Natural killer cell treated with Interleukin-12 subunit alpha and Interleukin-12 subunit beta and Interleukin-15 and Interleukin-18, amount 100 ng/mL, for 72 hours (primary cell): ENCODE results near the gene PROSER1. TPM values are rescaled to one million over a fixed set of nuclear protein-coding genes. Genes with fewer than 3 reads are reported as not detected.
A peak's percentile ranks its signal among the peaks of the same experiment; 100 is the strongest.
"Not testable (repeated sequence)": the region's sequence is repeated elsewhere in the genome, so short reads cannot be mapped to it uniquely, and the experiment has no call there.

Source experiments
- ATAC-seq, 2 donors: fragments of 150-1000 bp; cut with Tn5 transposase in 1 of 2; sonication (Bioruptor Pico), chemical (Tn5 transposase) in 1 of 2; 2 replicates each; pipeline ENCODE4 v1.10.0; 2021
- DNase-seq: peaks from one replicate; pipeline ENCODE4 v3.0.0; 2022; ENCODE audit warnings: low spot score
- H3K27ac Mint-ChIP-seq, 2 donors: 1 replicate in 1 of 2; 2 replicates in 1 of 2; pipeline ENCODE4 v1.8.0; 2022; ENCODE audit warnings: mixed read lengths in 2 of 2, mild to moderate bottlenecking in 1 of 2, moderate library complexity in 1 of 2
- H3K27me3 Mint-ChIP-seq, 2 donors: 1 replicate in 1 of 2; 2 replicates in 1 of 2; pipeline ENCODE4 v1.8.0; 2022; ENCODE audit warnings: mixed read lengths in 2 of 2
- H3K36me3 Mint-ChIP-seq: one replicate; pipeline ENCODE4 v1.8.0; 2022; ENCODE audit warnings: mixed read lengths
- H3K4me1 Mint-ChIP-seq, 2 donors: 1 replicate in 1 of 2; 2 replicates in 1 of 2; pipeline ENCODE4 v1.8.0; 2022; ENCODE audit warnings: low read depth in 2 of 2, mixed read lengths in 2 of 2, mild to moderate bottlenecking in 1 of 2
- H3K4me3 Mint-ChIP-seq: one replicate; pipeline ENCODE4 v1.8.0; 2022; ENCODE audit warnings: mixed read lengths
- H3K9me3 Mint-ChIP-seq: 2 replicates; pipeline ENCODE4 v1.8.0; 2022; ENCODE audit warnings: mixed read lengths
- total RNA-seq, 2 donors: library from RNA; stranded (reverse); gene quantifications; one replicate each; pipeline ENCODE4 v1.2.3, GENCODE V29; 2022

The PROSER1 gene
- 10 to 100 TPM; 66.0 TPM for total RNA-seq

- Mint-ChIP-seq H3K27ac (peak within 1 kb of the TSS; percentile 92 to 99), H3K4me3 (peak within 1 kb of the TSS; percentile 90), H3K4me1 (peaks cover 30 to 45% of the 10 kb centered on the region in 2 donors), H3K27me3 (no peaks in the 10 kb centered on the region), H3K36me3 (peaks cover 9% of the 10 kb centered on the region), H3K9me3 (no peaks in the 10 kb centered on the region)
- ATAC-seq (peak; percentile 83 to 90), DNase-seq (peak; percentile 84)
Measured at GRCh38 chr13:39037880-39038568, at the start of gene PROSER1, which contains the start of gene NHLRC3. Gene PROSER1 (minus strand): TSS chr13:39038089. CDS start chr13:39037242, 847 bp downstream. Gene NHLRC3 (plus strand): TSS chr13:39038456. CDS start chr13:39038640, 184 bp downstream.

DNA sequence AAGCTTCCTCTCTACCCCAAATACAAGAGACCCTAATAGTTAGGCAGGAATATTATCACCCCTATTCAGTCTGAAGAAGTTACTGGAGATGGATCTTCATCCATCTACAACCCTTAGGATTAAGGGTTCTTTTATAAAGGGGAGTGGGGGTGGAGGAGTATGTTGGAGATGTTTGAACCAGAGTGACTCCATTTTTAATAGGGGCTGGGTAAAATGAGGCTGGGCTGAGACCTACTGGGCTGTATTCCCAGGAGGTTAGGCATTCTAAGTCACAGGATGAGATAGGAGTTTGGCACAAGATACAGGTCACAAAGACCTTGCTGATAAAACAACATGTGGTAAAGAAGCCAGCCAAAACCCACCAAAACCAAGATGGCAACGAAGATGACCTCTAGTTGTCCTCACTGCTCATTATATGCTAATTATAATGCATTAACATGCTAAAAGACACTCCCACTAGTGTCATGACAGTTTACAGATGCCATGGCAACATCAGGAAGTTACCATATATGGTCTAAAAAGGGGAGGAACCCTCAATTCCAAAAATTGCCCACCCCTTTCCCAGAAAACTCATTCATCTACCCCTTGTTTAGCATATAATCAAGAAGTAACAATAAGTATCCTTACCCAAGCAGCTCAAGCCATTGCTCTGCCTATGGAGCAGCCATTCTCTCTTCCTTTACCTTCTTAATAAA is 48.5 kb upstream of the PROSER1 start:
- not testable (repeated sequence) for ATAC-seq, DNase-seq, H3K9me3 Mint-ChIP-seq, H3K36me3 Mint-ChIP-seq, H3K27me3 Mint-ChIP-seq, H3K4me1 Mint-ChIP-seq, H3K4me3 Mint-ChIP-seq, H3K27ac Mint-ChIP-seq

DNA sequence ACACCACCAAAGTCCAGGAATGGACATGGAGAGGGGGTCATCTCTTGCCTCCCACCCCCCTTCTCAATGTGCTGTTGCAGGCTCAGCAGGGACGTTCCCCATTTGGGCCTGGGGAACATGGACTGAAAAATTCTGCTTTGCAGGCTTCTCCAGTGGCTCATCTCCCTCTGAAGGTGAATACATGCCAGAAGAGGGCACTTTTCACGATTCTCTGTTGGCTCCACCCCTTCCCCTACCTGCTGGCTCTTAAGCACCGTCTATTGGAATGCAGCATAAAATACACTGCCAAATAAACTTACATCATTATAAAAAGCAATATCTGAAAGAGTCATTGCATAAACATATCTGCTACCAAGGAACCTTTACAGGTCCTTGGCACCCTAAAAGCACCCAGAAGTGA is 36.1 kb upstream of the PROSER1 start:
- peaks cover 22 to 45% of the 10 kb centered on the region in 2 donors for H3K27me3 Mint-ChIP-seq
- DNase-seq (no peak), ATAC-seq (no peak)
- no peaks in the 10 kb centered on the region for H3K9me3 Mint-ChIP-seq
- no peak overlapping the region for H3K4me3 Mint-ChIP-seq
- H3K36me3 Mint-ChIP-seq, result peaks cover 15% of the 10 kb centered on the region
- no peaks in the 10 kb centered on the region for H3K4me1 Mint-ChIP-seq
- no peak overlapping the region for H3K27ac Mint-ChIP-seq

- Mint-ChIP-seq H3K27me3 (peaks cover 22 to 44% of the 10 kb centered on the region in 2 donors), H3K4me1 (no peaks in the 10 kb centered on the region), H3K4me3 (no peak overlapping the region), H3K36me3 (peaks cover 15% of the 10 kb centered on the region), H3K27ac (no peak overlapping the region), H3K9me3 (no peaks in the 10 kb centered on the region)
- ATAC-seq, result no peak
- no peak for DNase-seq
Measured at GRCh38 chr13:39072842-39073241, 35.0 kb upstream of the PROSER1 start.

- ATAC-seq (no peak), DNase-seq (no peak)
- Mint-ChIP-seq H3K36me3 (no peaks in the 10 kb centered on the region), H3K27ac (no peak overlapping the region), H3K4me3 (no peak overlapping the region), H3K27me3 (no peaks in the 10 kb centered on the region), H3K9me3 (no peaks in the 10 kb centered on the region), H3K4me1 (peaks cover 23 to 28% of the 10 kb centered on the region in 2 donors)
Measured at GRCh38 chr13:39062004-39062403, 24.1 kb upstream of the PROSER1 start.

DNA sequence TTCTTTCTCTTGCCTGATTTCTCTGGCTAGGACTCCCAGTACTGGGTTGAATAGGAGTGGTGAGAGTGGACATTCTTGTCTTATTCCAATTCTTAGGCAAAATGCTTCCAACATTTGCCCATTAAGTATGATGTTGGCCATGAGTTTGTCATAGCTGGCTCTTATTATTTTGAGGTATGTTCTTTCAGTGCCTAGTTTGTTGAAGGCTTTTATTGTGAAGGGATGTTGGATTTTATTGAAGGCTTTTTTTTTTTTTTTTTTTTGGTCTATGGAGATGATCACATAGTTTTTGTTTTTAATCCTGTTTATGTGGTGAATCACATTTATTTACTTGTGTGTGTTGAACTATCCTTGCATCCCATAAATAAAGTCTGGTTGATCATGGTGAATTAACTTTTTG is 20.2 kb upstream of the PROSER1 start:
- no peaks in the 10 kb centered on the region for H3K27me3 Mint-ChIP-seq
- peaks cover 27 to 28% of the 10 kb centered on the region in 2 donors for H3K4me1 Mint-ChIP-seq
- DNase-seq (no peak), ATAC-seq (no peak)
- no peak overlapping the region for H3K4me3 Mint-ChIP-seq
- H3K27ac Mint-ChIP-seq, result no peak overlapping the region
- no peaks in the 10 kb centered on the region for H3K9me3 Mint-ChIP-seq
- peaks cover 4% of the 10 kb centered on the region for H3K36me3 Mint-ChIP-seq

GRCh38 chr13:39056018-39056417 is 18.1 kb upstream of the PROSER1 start:
- H3K27me3 Mint-ChIP-seq, result no peaks in the 10 kb centered on the region
- H3K36me3 Mint-ChIP-seq, result peaks cover 4% of the 10 kb centered on the region
- H3K9me3 Mint-ChIP-seq, result no peaks in the 10 kb centered on the region
- H3K4me1 Mint-ChIP-seq, result peaks cover 26 to 28% of the 10 kb centered on the region in 2 donors
- no peak overlapping the region for H3K4me3 Mint-ChIP-seq
- ATAC-seq (no peak), DNase-seq (no peak)
- no peak overlapping the region for H3K27ac Mint-ChIP-seq

- Mint-ChIP-seq H3K4me1 (peaks cover 16 to 19% of the 10 kb centered on the region in 2 donors), H3K4me3 (no peak overlapping the region), H3K36me3 (peaks cover 5% of the 10 kb centered on the region), H3K9me3 (no peaks in the 10 kb centered on the region), H3K27ac (no peak overlapping the region), H3K27me3 (no peaks in the 10 kb centered on the region)
- DNase-seq (no peak), ATAC-seq (no peak)
Measured at GRCh38 chr13:39054112-39054511, 16.2 kb upstream of the PROSER1 start.

GRCh38 chr13:39052944-39053343 is 15.1 kb upstream of the PROSER1 start:
- no peak for ATAC-seq
- peaks cover 8% of the 10 kb centered on the region for H3K36me3 Mint-ChIP-seq
- no peaks in the 10 kb centered on the region for H3K27me3 Mint-ChIP-seq
- DNase-seq, result no peak
- H3K9me3 Mint-ChIP-seq, result no peaks in the 10 kb centered on the region
- H3K4me1 Mint-ChIP-seq, result peaks cover 6 to 10% of the 10 kb centered on the region in 2 donors
- H3K27ac Mint-ChIP-seq, result no peak overlapping the region
- H3K4me3 Mint-ChIP-seq, result no peak overlapping the region

- peaks cover 7% of the 10 kb centered on the region for H3K36me3 Mint-ChIP-seq
- no peak overlapping the region for H3K27ac Mint-ChIP-seq
- ATAC-seq, result no peak
- H3K4me1 Mint-ChIP-seq, result peaks cover 0 to 5% of the 10 kb centered on the region in 2 donors
- H3K9me3 Mint-ChIP-seq, result no peaks in the 10 kb centered on the region
- no peak overlapping the region for H3K4me3 Mint-ChIP-seq
- H3K27me3 Mint-ChIP-seq, result no peaks in the 10 kb centered on the region
- DNase-seq, result no peak
Measured at GRCh38 chr13:39051157-39051556, 13.3 kb upstream of the PROSER1 start.

- Mint-ChIP-seq H3K4me3 (no peak overlapping the region), H3K36me3 (peaks cover 4% of the 10 kb centered on the region), H3K27ac (peak overlapping the region in 1 of 2 donors; percentile 53), H3K9me3 (no peaks in the 10 kb centered on the region), H3K27me3 (no peaks in the 10 kb centered on the region), H3K4me1 (peaks cover 0 to 2% of the 10 kb centered on the region in 2 donors)
- ATAC-seq (no peak), DNase-seq (no peak)
Measured at GRCh38 chr13:39049274-39049673, 11.4 kb upstream of the PROSER1 start.

DNA sequence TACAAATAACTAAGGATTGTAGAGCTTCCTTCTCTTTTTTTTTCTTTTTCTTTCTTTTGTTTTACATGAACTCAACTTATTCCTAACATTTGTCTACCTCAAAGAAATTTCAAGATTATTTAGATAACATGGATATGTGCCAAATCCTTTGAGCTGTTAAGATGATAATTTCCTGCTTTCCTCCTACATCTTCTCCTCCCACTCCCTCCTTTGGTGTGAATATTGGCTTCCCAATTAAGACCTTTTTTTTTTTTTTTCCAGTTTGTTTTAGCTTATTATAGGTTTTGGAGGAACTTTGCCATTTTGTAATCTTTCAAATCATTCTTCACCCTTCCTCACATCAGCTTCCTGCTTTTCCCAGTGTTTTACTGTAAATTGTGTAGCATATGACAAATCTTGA is 10.9 kb upstream of the PROSER1 start:
- Mint-ChIP-seq H3K9me3 (no peaks in the 10 kb centered on the region), H3K27ac (peak overlapping the region in 1 of 2 donors; percentile 53), H3K4me3 (no peak overlapping the region), H3K4me1 (no peaks in the 10 kb centered on the region), H3K36me3 (peaks cover 4% of the 10 kb centered on the region), H3K27me3 (no peaks in the 10 kb centered on the region)
- DNase-seq, result no peak
- ATAC-seq, result no peak

GRCh38 chr13:39047560-39047959 is 9.7 kb upstream of the PROSER1 start:
- Mint-ChIP-seq H3K27ac (no peak overlapping the region), H3K4me3 (no peak overlapping the region), H3K4me1 (no peaks in the 10 kb centered on the region), H3K36me3 (peaks cover 4% of the 10 kb centered on the region), H3K9me3 (no peaks in the 10 kb centered on the region), H3K27me3 (no peaks in the 10 kb centered on the region)
- ATAC-seq (no peak), DNase-seq (no peak)

GRCh38 chr13:39044536-39044935 is 6.6 kb upstream of the PROSER1 start:
- Mint-ChIP-seq H3K27ac (no peak overlapping the region), H3K27me3 (no peaks in the 10 kb centered on the region), H3K9me3 (no peaks in the 10 kb centered on the region), H3K4me1 (peaks cover 3 to 5% of the 10 kb centered on the region in 2 donors), H3K4me3 (no peak overlapping the region), H3K36me3 (peaks cover 4% of the 10 kb centered on the region)
- ATAC-seq, result no peak
- DNase-seq, result no peak
